HEK293 (cell line): ENCODE measurements around the gene LARGE1.

ENCODE experiments used
- CTCF ChIP-seq: fragments of 450-650 bp; formaldehyde crosslinking; IDR thresholded peaks from 2 replicates; pipeline ENCODE4 v1.5.1; 2016; ENCODE audit warnings: missing biosample characterization, missing genetic modification characterization
- IKZF3 ChIP-seq: fragments of 450-650 bp; IDR thresholded peaks from 2 replicates; pipeline ENCODE4 v1.5.0; 2018; ENCODE audit warnings: missing biosample characterization, mild to moderate bottlenecking, missing genetic modification characterization, moderate library complexity
- INSM2 ChIP-seq: fragments of 450-650 bp; formaldehyde crosslinking; IDR thresholded peaks from 2 replicates; pipeline ENCODE4 v1.5.1; 2016; ENCODE audit warnings: missing biosample characterization, missing genetic modification characterization
- YY1 ChIP-seq: fragments of 450-650 bp; formaldehyde crosslinking; IDR thresholded peaks from 2 replicates; pipeline ENCODE4 v1.5.1; 2018; ENCODE audit warnings: missing biosample characterization, missing genetic modification characterization
- ZBTB44 ChIP-seq: fragments of 450-650 bp; IDR thresholded peaks from 2 replicates; pipeline ENCODE4 v1.5.1; 2018; ENCODE audit warnings: missing biosample characterization, mild to moderate bottlenecking, missing genetic modification characterization
- ZBTB8A ChIP-seq: fragments of 450-650 bp; formaldehyde crosslinking; IDR thresholded peaks from 2 replicates; pipeline ENCODE4 v1.5.1; 2016; ENCODE audit warnings: missing biosample characterization, missing genetic modification characterization
- ZNF138 ChIP-seq: fragments of 450-650 bp; formaldehyde crosslinking; IDR thresholded peaks from 2 replicates; pipeline ENCODE4 v1.5.1; 2016; ENCODE audit warnings: missing biosample characterization, missing genetic modification characterization, borderline replicate concordance
- ZNF501 ChIP-seq: fragments of 450-650 bp; formaldehyde crosslinking; IDR thresholded peaks from 2 replicates; pipeline ENCODE4 v1.5.1; 2016; ENCODE audit warnings: missing biosample characterization, missing genetic modification characterization
- ZNF513 ChIP-seq: fragments of 450-650 bp; IDR thresholded peaks from 2 replicates; pipeline ENCODE4 v1.5.1; 2018; ENCODE audit warnings: missing biosample characterization, missing genetic modification characterization
- ZNF558 ChIP-seq: fragments of 450-650 bp; formaldehyde crosslinking; IDR thresholded peaks from 2 replicates; pipeline ENCODE4 v1.5.1; 2016; ENCODE audit warnings: missing biosample characterization, missing genetic modification characterization
- ZNF785 ChIP-seq: fragments of 450-650 bp; formaldehyde crosslinking; IDR thresholded peaks from 2 replicates; pipeline ENCODE4 v1.5.1; 2016; ENCODE audit warnings: missing biosample characterization, missing genetic modification characterization

GRCh38 chr22:33864723-33865130 lies 55.5 kb downstream of the LARGE1 start:
- no peak for TF ChIP-seq INSM2 (tag by site-specific recombination)
- TF ChIP-seq CTCF (tag by site-specific recombination): no peak
- no peak for TF ChIP-seq ZNF785 (tag by site-specific recombination)
- no peak for TF ChIP-seq ZBTB8A
- no peak for TF ChIP-seq ZNF558 (tag by site-specific recombination)
- no peak for TF ChIP-seq ZNF513
- no peak for TF ChIP-seq ZNF501 (tag by site-specific recombination)
- no peak for TF ChIP-seq ZBTB44 (tag by site-specific recombination)
- no peak for TF ChIP-seq IKZF3
- TF ChIP-seq ZNF138 (tag by site-specific recombination): no peak
- TF ChIP-seq YY1 (tag by site-specific recombination): no peak
